ENCODE data around the gene SPATA3.

DNA sequence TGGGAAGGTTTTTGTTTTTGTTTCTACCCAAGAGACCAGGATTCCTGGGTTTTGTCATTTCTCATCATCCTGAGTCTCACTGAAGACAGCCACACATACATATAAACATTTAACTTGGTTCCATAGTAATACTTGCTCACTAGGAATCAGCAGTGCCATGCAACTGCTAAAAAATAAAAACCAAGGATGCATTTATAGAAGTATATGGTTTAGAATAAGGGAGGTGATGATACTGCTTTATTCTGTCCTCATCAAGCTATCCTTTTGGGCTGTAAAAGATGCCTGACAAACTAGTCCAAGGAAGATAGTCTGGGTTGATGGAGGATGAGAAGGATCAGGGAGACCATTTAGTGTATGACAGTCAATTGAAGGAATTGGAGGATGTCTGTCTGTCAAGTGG is 740 bp downstream of the SPATA3 start:
- TF ChIP-seq, protein P1, sequence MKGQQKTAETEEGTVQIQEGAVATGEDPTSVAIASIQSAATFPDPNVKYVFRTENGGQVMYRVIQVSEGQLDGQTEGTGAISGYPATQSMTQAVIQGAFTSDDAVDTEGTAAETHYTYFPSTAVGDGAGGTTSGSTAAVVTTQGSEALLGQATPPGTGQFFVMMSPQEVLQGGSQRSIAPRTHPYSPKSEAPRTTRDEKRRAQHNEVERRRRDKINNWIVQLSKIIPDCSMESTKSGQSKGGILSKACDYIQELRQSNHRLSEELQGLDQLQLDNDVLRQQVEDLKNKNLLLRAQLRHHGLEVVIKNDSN (IDR thresholded peaks at IDR 0.05): no peak
- no peak for TF ChIP-seq YY1 (IDR thresholded peaks at IDR 0.05; ENCODE audit: low read depth)
- TF ChIP-seq CREB1 (IDR thresholded peaks at IDR 0.05; ENCODE audit: low read depth): no peak
- no peak for TF ChIP-seq TAF1 (IDR thresholded peaks at IDR 0.05; ENCODE audit: low read depth)
- TF ChIP-seq EP300 (IDR thresholded peaks at IDR 0.05; ENCODE audit: borderline replicate concordance): no peak
- TF ChIP-seq, protein P2, sequence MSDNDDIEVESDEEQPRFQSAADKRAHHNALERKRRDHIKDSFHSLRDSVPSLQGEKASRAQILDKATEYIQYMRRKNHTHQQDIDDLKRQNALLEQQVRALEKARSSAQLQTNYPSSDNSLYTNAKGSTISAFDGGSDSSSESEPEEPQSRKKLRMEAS (IDR thresholded peaks at IDR 0.05): no peak
- no peak for TF ChIP-seq RAD21 (IDR thresholded peaks at IDR 0.05; ENCODE audit: low read depth)
- no peak for TF ChIP-seq CEBPB (IDR thresholded peaks at IDR 0.05)
- TF ChIP-seq, protein P3, sequence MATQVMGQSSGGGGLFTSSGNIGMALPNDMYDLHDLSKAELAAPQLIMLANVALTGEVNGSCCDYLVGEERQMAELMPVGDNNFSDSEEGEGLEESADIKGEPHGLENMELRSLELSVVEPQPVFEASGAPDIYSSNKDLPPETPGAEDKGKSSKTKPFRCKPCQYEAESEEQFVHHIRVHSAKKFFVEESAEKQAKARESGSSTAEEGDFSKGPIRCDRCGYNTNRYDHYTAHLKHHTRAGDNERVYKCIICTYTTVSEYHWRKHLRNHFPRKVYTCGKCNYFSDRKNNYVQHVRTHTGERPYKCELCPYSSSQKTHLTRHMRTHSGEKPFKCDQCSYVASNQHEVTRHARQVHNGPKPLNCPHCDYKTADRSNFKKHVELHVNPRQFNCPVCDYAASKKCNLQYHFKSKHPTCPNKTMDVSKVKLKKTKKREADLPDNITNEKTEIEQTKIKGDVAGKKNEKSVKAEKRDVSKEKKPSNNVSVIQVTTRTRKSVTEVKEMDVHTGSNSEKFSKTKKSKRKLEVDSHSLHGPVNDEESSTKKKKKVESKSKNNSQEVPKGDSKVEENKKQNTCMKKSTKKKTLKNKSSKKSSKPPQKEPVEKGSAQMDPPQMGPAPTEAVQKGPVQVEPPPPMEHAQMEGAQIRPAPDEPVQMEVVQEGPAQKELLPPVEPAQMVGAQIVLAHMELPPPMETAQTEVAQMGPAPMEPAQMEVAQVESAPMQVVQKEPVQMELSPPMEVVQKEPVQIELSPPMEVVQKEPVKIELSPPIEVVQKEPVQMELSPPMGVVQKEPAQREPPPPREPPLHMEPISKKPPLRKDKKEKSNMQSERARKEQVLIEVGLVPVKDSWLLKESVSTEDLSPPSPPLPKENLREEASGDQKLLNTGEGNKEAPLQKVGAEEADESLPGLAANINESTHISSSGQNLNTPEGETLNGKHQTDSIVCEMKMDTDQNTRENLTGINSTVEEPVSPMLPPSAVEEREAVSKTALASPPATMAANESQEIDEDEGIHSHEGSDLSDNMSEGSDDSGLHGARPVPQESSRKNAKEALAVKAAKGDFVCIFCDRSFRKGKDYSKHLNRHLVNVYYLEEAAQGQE (IDR thresholded peaks at IDR 0.05; ENCODE audit: low read depth): no peak
- no peak for TF ChIP-seq ZBTB7A (IDR thresholded peaks at IDR 0.05; ENCODE audit: low read depth)
- TF ChIP-seq TCF12 (IDR thresholded peaks at IDR 0.05; ENCODE audit: low read depth): no peak
- TF ChIP-seq TEAD4 (IDR thresholded peaks at IDR 0.05): no peak
- TF ChIP-seq EGR1 (IDR thresholded peaks at IDR 0.05): no peak
- TF ChIP-seq FOXM1 (IDR thresholded peaks at IDR 0.05; ENCODE audit: borderline replicate concordance, low read depth): no peak
